KOPT-K1 (cell line): ENCODE results near the gene FSIP1.

Experiments used
- H3K27ac ChIP-seq: fragments of 200-600 bp; sonication (generic); 2 replicates; pipeline ENCODE4 v1.5.1; 2016; ENCODE audit warnings: antibody characterized with exemption, mild to moderate bottlenecking, low read depth, low read length; ENCODE audit not compliant: poor library complexity, severe bottlenecking
- H3K36me3 ChIP-seq: fragments of 200-600 bp; sonication (generic); 2 replicates; pipeline ENCODE4 v1.5.1; 2017; ENCODE audit warnings: antibody characterized with exemption, mild to moderate bottlenecking, low read length, moderate library complexity; ENCODE audit not compliant: insufficient read depth
- H3K9me3 ChIP-seq: fragments of 200-600 bp; sonication (generic); 2 replicates; pipeline ENCODE4 v1.5.1; 2017; ENCODE audit warnings: antibody characterized with exemption, low read length, mild to moderate bottlenecking; ENCODE audit not compliant: insufficient read depth, poor library complexity, severe bottlenecking

FSIP1 gene

DNA sequence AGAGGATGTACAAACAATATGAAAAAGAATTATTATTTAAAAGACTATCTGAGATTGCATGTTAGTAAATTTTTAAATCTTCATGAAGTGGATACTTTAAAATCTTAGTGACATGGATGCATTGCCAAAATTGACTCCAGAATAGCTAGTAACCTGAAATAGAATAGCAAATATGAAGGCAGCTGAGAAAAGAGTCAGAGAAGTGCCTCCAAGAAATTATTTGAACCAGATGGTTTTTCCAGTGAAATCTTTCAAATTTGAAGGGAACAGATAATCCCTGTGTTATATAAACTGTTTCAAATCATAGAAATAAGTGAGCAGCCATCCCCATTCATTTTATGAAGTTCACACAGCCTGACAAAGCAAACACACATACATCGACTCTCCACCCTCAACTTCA lies 29.6 kb downstream of the FSIP1 start:
- Histone ChIP-seq H3K27ac (no peak overlapping the region), H3K9me3 (no peaks in the 10 kb centered on the region), H3K36me3 (no peaks in the 10 kb centered on the region)

DNA sequence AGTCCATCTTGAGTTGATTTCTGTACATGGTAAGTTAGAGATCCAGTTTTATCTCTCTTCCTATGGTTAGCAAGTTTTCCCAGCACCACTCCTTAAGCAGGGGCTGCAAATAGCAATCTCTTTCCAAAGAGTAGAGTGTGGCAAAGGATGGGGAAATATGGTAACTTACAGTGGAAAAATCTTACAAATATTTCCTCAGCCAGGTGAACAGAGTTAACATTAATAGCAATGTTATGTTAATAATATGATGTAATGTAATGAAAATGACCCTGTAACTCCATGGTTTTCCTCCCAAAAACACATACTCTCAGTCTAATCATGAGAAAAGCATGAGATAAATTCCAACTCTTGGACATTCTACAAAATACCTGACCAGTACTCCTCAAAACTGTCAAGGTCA lies 30.4 kb downstream of the FSIP1 start:
- no peaks in the 10 kb centered on the region for H3K36me3 ChIP-seq
- H3K9me3 ChIP-seq, result no peaks in the 10 kb centered on the region
- no peak overlapping the region for H3K27ac ChIP-seq

- Histone ChIP-seq H3K9me3 (no peaks in the 10 kb centered on the region), H3K36me3 (no peaks in the 10 kb centered on the region), H3K27ac (no peak overlapping the region)
Observed at GRCh38 chr15:39748276-39748675, 34.4 kb downstream of the FSIP1 start.

DNA sequence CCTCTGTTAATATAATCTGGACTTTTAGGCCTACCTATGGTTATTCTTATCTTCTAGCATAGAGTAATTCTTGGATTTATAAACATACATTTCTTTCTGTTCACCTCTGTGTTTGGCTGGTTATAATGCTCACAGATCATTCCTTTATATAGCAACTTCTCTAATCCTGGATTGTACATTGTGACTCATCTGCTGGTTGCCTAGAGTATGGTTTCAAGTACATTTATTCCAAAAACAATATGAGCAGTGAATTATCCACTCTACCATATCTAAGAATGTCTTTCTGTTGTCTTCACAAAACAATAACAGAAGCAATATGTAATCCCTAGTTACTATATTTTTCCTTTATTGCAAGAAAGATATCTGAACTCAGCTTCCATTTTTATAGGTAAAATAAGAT lies 35.3 kb downstream of the FSIP1 start:
- Histone ChIP-seq H3K36me3 (no peaks in the 10 kb centered on the region), H3K27ac (no peak overlapping the region), H3K9me3 (no peaks in the 10 kb centered on the region)

- H3K27ac ChIP-seq, result no peak overlapping the region
- H3K9me3 ChIP-seq, result no peaks in the 10 kb centered on the region
- H3K36me3 ChIP-seq, result no peaks in the 10 kb centered on the region
Observed at GRCh38 chr15:39746714-39747276, 35.8 kb downstream of the FSIP1 start.

DNA sequence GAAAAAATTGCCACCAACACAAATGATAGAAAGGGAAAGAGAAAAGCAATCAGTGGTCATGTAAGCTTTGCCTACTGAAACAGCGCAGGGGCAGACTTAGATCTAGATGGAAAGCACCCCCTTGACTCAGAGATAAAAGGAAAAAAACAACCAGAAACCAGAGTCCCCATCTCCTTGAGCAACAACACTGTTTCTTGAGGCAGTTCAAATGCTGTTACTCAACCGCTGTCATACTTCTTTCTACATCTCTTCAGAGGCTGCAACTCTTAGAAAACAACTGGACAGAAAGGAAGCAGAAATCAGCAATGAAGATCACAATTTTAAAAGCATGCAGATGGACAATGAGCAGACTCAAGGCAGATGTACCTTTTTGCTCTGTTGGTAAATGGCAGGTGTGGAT lies 36.5 kb downstream of the FSIP1 start:
- Histone ChIP-seq H3K27ac (no peak overlapping the region), H3K9me3 (no peaks in the 10 kb centered on the region), H3K36me3 (no peaks in the 10 kb centered on the region)

GRCh38 chr15:39745415-39745814 lies 37.2 kb downstream of the FSIP1 start:
- Histone ChIP-seq H3K27ac (no peak overlapping the region), H3K9me3 (no peaks in the 10 kb centered on the region), H3K36me3 (no peaks in the 10 kb centered on the region)

GRCh38 chr15:39744334-39745103 lies 38.1 kb downstream of the FSIP1 start:
- Histone ChIP-seq H3K36me3 (no peaks in the 10 kb centered on the region), H3K9me3 (no peaks in the 10 kb centered on the region), H3K27ac (no peak overlapping the region)

GRCh38 chr15:39743611-39744010 lies 39.0 kb downstream of the FSIP1 start:
- Histone ChIP-seq H3K27ac (no peak overlapping the region), H3K9me3 (no peaks in the 10 kb centered on the region), H3K36me3 (no peaks in the 10 kb centered on the region)

GRCh38 chr15:39741258-39741657 lies 41.4 kb downstream of the FSIP1 start:
- Histone ChIP-seq H3K36me3 (no peaks in the 10 kb centered on the region), H3K9me3 (no peaks in the 10 kb centered on the region), H3K27ac (no peak overlapping the region)

- no peaks in the 10 kb centered on the region for H3K36me3 ChIP-seq
Observed at GRCh38 chr15:39738998-39739397, 43.6 kb downstream of the FSIP1 start.

GRCh38 chr15:39737196-39737550 lies 45.5 kb downstream of the FSIP1 start:
- Histone ChIP-seq H3K9me3 (no peaks in the 10 kb centered on the region), H3K27ac (no peak overlapping the region), H3K36me3 (no peaks in the 10 kb centered on the region)

More at GRCh38 chr15:39738998-39739397, 43.6 kb downstream of the FSIP1 start:
- Histone ChIP-seq H3K27ac (no peak overlapping the region), H3K9me3 (no peaks in the 10 kb centered on the region)

DNA sequence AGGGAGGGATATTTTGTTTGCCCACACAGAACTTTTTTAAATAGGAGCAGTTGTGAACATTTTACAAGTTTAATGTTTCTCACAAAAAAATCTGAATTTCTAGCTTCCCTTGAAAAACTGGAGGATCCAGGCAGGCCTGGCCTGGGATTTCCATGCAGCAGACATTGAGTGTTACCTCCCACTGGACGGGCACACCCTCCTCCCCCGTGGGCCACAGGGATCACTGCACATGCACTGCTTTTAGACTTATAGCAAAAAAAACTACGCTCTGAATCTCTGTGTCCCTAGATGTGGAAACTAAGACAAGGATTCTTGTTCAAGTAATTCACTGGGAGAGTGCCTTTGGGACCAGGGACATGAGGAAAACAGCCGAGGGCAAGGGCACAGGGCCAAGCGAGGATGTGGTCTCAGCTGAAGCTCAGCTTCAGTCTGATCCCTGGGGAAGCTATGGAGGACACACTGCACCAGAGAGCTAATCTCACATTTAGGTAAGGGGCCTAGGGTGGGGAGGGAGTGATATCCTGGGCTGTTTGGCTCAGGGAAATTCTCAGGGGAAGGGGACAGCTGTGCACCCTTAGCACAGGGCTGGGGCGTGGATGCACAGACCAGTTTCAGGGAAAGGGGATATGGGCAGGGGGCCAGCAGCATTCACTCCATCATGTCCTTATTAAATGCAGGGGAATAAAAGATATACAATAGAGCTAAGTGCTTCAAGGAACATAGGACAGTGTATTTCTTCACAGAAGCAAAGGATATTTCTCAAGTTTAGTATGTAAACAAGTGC lies 46.0 kb downstream of the FSIP1 start:
- Histone ChIP-seq H3K36me3 (no peaks in the 10 kb centered on the region), H3K9me3 (no peaks in the 10 kb centered on the region), H3K27ac (no peak overlapping the region)

GRCh38 chr15:39735120-39735717 lies 47.4 kb downstream of the FSIP1 start:
- H3K27ac ChIP-seq, result no peak overlapping the region
- no peaks in the 10 kb centered on the region for H3K9me3 ChIP-seq
- H3K36me3 ChIP-seq, result no peaks in the 10 kb centered on the region

- H3K27ac ChIP-seq, result no peak overlapping the region
- H3K9me3 ChIP-seq, result no peaks in the 10 kb centered on the region
- no peaks in the 10 kb centered on the region for H3K36me3 ChIP-seq
Observed at GRCh38 chr15:39731266-39731665, 51.4 kb downstream of the FSIP1 start.
